ENCODE measurements around the gene RHOBTB1.

GRCh38 chr10:60863796-60864195, 80.2 kb downstream of the RHOBTB1 start:
- no peak for TF ChIP-seq POLR2AphosphoS5 (IDR thresholded peaks at IDR 0.05)
- TF ChIP-seq, protein P1, sequence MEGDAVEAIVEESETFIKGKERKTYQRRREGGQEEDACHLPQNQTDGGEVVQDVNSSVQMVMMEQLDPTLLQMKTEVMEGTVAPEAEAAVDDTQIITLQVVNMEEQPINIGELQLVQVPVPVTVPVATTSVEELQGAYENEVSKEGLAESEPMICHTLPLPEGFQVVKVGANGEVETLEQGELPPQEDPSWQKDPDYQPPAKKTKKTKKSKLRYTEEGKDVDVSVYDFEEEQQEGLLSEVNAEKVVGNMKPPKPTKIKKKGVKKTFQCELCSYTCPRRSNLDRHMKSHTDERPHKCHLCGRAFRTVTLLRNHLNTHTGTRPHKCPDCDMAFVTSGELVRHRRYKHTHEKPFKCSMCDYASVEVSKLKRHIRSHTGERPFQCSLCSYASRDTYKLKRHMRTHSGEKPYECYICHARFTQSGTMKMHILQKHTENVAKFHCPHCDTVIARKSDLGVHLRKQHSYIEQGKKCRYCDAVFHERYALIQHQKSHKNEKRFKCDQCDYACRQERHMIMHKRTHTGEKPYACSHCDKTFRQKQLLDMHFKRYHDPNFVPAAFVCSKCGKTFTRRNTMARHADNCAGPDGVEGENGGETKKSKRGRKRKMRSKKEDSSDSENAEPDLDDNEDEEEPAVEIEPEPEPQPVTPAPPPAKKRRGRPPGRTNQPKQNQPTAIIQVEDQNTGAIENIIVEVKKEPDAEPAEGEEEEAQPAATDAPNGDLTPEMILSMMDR (IDR thresholded peaks at IDR 0.05), result no peak

All from suprapubic skin (tissue), 3 donors.